GM19468 (cell line): ENCODE measurements around the gene CPM.
A peak's percentile ranks its signal among the peaks of the same experiment; 100 is the strongest.

Experiments used
- ATAC-seq: cut with Tn5 transposase; IDR thresholded peaks from one replicate; pipeline ENCODE4 v1.9.1; 2021; ENCODE audit warnings: mild to moderate bottlenecking, moderate library complexity, moderate number of reproducible peaks; ENCODE audit not compliant: unreplicated experiment; ENCODE audit errors: extremely low read depth

The CPM gene

DNA sequence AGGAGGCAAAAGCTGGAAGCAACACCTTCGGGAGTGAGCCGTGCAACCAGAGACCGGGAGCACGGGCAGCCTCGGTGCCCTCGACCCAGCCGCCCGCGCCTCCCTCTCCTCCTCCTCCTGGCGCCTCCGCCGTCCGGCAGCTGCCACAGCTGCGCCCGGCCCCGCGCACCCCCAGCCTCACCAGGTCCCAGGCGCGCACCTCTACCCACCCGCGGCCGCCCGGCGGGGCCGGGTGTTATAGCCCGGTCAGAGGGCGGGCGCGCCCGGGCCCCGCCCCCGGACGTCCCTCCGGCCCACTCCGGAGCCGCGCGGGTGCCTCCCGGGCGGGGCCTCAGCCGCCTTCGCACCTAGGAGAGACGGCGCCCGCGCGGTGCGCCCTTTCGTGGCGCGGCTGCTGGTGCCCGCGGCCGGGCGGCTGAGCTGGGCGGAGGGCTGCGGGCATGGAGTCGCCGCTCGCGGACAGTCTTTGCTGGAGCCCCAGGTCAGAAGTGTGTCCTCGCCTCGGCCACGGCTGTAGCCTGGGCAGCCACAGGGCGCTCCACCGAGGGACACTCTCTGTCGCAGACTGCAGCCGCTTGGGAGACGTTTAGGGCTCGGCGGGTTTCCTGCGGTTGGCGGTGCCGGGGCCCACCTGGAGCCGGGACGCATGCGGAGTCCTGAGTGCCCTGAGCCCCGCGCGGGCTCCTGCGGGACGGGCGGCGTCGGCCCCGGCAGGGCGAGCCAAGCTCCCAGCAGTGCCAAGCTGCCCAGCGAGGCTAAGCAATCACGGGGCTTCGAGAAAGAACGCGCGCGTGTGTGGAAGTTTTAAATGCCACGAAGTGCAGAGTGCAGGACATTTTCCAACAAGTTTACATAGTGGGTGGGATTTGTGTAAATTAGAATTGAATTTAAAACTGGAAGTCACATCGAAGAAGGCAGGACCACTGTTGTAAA is at the start of gene CPM:
Gene CPM, minus strand, starts transcription at position 211 of the 933 bp plus-strand sequence. CDS start 334 bp downstream, outside the sequence.
- ATAC-seq = peak; percentile 98

DNA sequence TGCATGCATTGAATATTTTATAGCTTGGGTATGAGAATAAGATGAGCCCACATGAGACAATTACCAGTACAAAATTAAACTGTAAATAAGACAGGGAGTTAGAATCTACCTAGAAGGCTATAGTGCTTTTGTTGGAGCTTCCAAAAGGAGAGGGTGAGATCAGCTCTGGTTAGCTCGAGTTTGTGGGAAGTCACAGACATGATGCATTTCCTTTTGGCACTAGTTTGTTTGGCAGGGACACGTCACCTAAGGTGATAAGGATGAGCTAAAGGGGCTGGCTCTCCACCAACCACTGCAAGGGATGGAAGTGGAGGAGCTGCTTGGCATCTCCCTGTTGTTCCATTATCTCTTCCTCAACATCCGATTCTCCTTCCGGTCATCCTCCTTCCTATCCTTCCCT is 48.5 kb upstream of the CPM start:
- ATAC-seq = no peak

DNA sequence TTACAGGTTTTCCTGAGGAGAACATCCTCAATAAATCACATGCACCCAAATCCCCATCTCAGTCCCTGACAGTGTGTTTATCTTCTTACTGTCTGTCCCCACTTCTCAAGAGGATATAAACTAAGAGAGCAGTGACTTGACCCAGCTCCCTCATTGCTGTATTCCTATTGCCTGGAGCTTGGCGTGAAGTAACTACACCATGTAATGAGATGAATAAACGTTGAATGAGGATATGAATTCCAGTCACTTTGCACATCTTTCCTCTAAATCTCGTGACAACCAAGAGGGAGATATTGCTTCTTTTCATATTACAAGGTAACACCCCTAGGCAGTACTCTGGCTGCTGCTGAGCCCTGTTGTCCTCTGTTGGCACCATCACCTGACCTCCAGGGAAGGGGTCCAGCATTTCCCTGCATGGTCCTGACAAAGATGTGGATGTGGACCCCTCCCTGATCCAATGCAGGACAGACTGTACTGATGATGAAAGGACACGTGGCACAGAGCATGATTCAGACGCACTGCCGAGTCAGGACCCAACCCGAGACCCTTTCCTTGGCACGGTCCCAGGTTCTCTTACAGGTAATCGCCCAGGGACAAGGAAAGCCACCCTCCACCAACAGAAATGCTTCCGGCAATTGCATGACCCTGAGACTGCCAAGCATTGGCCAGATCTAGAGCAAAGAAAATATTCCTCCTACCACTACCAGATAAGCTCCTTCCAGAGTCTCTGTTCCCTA is 47.7 kb upstream of the CPM start:
- no peak for ATAC-seq

DNA sequence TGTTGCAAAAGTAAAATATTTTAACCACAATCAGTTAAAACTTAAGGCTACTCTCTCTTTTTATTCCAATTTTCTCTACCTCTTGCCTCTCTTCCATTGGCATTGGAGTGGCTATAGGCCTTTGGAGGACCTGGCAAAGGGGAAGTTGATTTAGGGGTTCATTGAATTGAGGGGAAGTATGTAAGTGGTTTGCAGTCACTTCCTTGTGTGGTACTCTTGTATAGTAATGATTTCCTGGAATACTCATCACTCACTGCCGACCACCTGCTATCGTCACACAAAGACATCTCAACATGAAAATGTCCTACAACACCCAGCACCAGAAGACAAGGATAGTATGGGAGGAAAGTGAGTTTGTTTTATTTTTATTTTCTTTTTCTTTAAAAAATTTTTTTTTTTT is 45.7 kb upstream of the CPM start:
- ATAC-seq = no peak

DNA sequence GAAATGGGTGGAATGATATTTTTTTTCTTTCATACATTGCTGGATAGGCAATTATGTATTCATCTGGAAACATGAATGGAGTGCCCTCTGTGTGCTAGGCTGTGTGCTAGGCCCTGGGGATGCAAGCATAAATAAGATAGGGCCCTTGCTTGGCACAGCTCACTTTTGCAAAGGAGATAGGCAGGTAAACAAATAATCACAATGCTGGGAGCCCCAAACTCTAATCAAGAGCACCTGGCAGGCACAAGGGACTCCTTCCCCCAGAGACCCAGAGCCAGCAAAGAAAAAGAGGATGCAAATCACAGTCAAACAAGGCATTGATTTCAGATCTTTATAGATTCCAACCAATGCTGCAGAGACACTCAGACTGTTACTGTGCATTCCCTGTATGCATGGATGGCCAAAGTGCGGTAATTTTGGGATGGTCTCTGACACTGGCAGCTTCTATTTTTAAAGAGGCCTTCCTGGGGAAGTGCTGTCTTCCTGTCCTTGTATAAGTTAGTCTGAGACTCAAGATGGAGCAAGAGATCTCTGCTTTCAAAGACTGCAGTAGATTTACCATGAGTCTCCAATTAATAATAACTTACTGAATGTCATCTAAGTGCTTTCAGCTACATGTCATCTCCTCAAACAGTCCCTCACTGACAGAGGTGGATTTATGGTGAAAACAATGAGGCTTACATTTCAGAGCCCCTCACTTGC is 45.1 kb upstream of the CPM start:
- ATAC-seq = no peak

DNA sequence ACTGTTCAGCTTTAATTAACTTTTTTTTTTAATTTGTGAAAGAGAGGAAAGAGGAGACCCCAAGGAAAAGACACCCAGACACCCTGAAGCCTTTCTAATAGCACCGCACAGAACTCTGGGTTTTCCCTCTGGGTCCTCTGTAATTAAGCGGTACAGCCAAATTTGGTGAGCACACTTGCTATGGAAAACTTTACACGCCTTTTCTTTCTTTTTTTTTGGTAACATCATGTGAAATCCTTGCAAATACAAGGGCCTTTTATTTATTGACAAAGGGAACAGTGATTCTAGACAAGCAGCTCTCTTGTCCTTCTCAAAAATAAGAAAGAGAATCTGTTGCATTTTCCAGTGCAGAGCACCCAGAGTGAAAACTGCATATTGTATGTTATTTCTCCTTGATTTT is 44.4 kb upstream of the CPM start:
- ATAC-seq = no peak

DNA sequence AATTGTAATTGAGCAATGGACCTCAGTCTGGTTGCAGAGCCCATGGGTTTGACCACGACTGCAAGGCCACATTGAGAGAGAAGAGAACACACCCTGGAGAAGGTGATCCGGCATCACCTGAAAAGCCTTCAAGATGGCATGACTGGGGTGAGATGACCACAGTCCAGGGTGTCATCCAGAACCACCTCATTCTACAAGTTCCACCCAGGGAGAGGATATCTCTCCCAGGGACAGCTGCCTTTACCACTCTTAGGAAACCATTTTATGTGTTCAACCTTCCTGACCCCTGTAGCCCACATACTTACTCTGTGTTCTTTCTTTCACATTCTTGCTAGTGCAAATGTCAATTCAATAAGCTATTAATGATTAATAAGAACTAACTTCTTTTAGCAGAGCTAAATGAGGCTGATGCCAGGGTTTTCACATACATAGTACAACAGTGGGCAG is 43.4 kb upstream of the CPM start:
- no peak for ATAC-seq

DNA sequence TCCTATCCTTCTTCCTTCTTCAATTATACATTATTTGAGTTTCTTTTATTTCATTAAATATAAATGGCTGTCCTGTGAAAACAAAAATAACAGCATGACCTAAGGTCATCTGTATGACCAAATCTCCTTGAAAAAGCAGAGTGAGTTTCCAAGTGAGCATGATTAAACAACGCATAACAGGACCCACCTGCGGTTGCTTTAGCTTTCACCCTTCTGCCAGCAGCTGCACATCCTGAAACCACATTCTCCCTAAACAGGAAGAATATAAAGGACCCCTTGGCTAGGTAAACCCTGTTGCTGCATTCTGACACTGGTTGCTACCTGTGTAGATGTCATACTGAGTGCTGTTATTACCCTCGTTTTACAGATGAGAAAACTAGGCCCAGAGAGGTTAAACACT is 42.8 kb upstream of the CPM start:
- no peak for ATAC-seq

DNA sequence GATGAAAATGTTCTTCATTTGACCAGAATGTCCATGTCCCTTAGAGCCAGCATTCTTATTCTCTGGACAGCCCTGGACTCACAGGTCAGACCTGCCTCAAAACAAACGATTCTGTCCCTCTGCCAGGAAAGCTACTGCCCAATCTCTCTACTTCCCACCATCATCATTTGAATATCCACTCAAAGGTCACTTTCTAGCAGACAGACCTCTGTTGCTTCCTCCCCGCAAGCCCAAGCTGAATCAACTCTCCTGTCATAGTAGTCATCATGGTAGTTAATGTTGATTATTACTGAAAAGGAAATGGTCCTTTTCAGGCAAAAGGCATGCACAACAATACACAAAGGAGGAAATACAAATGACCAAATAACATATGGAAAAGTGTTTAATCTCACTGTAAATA is 39.6 kb upstream of the CPM start:
- no peak for ATAC-seq

DNA sequence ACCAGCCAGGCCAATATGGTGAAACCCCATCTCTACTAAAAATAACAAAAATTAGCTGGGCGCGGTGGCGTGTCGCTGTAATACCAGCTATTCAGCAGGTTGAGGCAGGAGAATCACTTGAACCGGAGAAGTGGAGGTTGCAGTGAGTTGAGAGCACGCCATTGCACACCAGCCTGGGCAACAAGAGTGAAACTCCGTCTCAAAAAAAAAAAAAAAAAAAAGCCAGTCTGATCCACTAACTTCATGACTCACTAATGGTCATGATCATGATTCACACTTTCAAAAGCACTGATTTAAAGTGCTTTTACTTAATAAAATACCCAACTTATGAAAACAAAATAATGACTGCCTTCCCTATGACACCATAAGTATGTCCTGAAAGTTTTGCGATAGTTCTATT is 38.4 kb upstream of the CPM start:
- ATAC-seq = no peak

DNA sequence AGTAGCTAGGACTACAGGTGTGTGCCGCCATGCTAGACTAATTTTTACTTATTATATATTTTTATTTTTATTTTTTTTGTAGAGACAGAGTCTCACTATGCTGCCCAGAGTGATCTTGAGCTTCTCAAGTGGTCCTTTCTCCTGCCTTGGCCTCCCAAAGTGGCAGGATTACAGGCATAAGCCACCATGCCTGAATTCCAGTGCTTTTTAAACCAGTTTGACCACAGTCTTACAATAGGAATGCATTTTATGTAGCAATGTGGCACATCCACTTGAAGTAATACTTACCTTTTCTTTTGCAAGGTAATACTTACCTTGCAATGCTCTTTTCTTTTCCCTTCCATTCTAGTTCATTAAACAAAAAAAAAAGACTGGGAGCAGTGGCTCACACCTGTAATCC is 38.0 kb upstream of the CPM start:
- no peak for ATAC-seq

DNA sequence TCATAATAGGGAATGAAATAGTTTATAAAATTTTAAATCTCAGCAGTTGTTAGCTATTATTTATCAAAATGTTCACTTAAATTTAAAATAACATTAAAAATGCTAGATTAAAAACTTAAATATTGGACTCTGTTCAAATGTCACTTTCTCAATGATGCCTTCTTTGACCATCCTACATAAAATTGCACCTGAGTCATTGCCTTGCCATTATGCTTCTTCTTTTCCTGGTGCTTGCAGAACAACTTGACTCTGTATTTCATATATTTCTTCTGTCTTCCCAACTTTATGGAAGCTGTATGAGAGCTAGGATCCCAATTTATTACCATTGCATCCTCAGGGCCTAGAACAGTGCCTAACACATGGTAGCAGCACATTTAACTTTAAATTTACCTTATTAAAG is 37.3 kb upstream of the CPM start:
- ATAC-seq = no peak

DNA sequence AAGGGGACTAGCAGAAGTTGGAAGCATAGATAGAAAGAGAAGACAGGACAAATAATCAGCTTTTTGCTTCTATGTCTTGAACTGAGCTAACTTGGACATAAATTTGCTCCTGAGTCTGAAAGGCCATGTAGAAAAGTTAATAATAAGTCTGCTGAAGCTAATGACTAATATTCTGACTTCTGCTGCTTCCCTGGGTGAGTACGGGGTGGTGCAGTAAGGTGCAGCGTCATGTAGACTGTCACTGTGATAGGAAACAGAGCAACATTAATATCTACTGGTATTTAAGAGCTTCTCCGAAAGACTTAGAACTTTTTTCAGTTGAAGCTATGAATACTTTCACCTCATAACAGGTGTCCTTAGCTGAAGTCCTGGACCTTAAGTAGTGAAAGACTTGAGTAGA is 34.1 kb upstream of the CPM start:
- ATAC-seq = no peak

DNA sequence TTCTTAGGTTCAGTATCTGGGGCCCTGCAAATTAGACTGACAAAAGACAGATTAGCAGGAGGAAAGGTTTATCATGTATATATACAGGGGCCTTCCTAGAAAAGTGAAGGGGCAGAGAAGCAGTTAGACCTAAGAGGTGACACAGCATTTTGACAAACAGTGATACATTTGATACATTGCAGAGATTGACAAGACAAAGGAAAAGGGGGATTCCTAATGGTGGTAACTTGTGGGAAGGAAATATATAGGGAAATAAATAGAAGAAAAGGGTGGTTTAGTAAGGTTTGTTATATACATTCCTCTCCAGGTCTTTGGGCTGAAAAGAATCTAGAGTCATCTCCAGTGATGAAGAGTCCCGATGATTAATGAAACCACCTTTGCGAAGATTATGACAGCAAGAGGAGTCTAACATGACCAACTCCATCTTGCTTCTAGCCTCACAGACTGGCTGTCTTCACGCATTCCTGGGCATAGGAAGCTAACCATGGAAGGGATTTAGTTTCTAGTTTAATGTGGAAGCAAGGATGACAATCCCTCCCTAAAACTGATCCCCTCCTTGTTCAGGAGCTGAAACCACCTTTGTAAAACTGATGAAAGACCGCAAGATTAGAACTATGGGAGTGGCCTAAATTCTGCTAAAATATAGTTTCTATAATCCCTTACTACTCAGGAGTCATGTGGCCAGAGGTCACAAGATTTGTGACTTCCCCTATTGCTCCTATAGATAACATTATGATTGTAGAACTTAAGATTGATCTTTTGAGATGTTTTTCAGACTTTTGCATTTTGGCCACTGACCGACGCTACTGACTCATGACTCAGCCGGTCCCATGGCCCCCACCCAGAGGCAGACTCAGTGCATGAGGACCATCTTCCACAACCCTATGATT is 31.1 kb upstream of the CPM start:
- no peak for ATAC-seq

DNA sequence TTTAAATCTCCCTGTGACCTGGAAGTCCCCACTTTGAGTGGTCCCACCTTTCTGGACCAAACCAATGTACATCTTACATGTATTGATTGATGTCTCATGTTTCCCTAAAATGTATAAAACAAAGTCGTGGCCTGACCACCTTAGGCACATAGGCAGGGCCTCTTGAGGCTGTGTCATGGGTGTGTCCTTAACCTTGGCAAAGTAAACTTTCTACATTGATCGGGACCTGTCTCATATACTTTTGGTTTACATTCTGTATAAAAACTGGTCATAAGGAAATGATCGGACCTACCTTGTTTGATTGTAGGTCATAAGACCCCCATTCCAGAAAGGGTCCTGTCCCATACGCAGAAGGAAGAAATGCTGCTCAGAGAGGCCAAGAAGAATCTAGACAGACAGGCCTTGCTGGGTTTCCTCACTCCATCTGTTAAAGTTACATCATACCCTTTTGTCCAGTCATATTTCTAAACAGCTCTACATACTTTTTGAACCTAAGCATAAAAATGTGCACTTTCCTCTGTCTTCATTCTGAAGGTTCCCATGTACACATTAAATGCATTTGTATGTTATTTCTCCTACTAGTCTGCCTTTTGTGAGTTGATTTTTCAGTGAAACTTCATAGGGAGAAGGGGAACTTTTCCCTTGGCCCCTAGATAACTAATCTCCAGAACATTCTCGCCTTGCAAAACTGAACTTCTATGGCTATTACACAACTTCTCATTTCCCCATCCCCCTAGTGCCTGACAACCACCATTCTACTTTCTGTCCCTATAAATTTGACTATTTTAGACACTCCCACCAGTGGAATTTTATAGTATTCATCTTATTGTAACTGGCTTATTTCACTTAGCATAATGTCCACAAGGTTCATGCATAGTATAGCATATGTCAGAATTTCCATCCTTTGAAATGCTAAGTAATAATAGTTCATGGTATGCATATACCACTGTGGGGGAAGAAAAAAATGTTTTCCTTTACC is 30.2 kb upstream of the CPM start:
- no peak for ATAC-seq

DNA sequence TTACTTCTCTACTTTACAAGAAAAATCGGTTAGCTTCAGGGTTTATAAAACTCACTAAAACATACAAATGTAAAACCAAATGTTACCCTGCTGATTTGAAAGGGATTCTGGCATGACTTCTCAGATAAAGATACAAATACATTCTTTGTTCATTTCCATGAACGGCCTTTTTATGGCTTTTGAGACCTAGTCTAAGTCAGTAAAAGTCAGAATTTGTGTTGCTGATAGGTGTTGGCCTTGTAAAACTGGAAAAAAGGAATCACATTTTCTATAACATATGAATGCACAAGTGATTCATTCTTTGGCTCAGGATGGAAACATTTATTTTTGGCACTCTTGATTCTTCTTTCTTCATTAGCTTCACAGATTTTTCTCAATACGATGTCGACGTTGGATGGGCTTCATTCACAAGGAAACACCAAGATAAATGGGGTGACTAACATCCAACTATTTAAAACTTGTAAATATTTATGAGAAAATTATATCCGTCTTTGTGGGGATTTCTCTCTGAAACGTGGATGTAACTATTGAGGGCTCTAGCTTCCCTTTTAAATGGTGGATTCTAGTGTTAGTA is 27.0 kb upstream of the CPM start:
- ATAC-seq = no peak

DNA sequence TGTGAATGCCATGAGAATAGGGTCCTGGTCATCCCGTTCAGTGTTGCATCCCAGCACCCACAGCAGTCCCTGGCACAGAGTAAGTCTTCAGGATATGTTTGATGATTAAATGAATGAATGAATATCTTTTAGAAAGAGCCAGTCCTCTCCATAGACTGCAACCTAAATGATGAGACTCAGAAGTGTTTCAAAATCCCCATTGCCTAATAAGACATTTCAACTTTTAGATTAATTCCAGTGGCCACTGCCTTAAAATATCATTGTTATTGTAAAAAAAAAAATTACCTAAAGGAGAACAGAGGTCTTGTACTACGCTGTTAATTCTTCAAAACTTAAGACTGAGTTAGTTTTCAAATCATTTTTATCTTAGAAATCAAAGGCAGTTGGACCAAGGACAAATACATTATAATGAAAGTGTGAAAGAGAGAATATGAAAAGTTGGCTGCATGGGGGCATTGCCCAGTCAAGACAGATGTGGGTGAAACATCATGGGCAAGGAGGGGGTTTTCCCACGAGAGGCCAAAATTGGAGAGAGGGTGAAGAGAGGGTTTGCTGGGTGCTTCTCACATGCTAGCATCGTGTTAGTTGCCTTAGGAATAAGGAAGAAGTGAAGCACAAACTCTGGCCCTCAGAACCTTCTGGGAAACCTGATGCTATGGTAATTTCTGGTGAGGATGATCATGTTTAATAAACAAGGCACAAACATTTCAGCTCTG is 26.3 kb upstream of the CPM start:
- no peak for ATAC-seq

DNA sequence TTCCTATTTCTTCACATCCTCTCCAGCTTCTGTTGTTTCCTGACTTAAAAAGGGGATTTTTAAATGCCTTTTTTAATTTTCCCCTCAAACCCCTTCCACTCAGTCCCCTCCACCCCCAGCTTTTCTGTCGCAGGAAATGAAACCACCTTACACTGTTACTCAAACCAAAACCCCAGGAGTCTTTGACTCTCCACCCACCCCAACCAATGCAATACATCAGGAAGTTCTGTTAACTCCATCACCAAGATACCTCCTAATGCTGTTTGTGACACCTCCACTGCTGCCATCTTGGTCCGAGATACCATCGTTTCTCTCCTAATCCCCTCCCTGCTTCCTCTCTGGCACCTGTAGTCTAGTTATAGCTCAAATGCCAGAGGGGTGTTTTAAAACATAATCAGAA is 25.4 kb upstream of the CPM start:
- peak; percentile 68 for ATAC-seq
